GM23338 (cell line): ENCODE data around the gene MRPL32. TPM values are rescaled to one million over a fixed set of nuclear protein-coding genes. Genes with fewer than 3 reads are reported as not detected.

Experiments used
- ATAC-seq: fragments of 200-7000 bp; cut with Tn5 transposase; 3 replicates; pipeline ENCODE4 v1.9.1; 2020
- DNase-seq: peaks from one replicate; pipeline ENCODE4 v3.0.0-alpha.2; 2015; ENCODE audit warnings: low spot score
- H2AFZ ChIP-seq: fragments of 200-600 bp; sonication (generic); 2 replicates; pipeline ENCODE4 v1.8.0; 2016; ENCODE audit warnings: antibody characterized with exemption, mild to moderate bottlenecking, moderate library complexity
- H3F3A ChIP-seq: fragments of 200-600 bp; sonication (generic); replicated peaks from 2 replicates; pipeline ENCODE4 v1.8.0; 2017; ENCODE audit warnings: antibody characterized with exemption, mixed run types, low read depth
- H3K27ac ChIP-seq: fragments of 200-600 bp; sonication (generic); 2 replicates; pipeline ENCODE4 v1.6.1; 2016; ENCODE audit warnings: low read depth
- H3K27me3 ChIP-seq: fragments of 200-600 bp; sonication (generic); 2 replicates; pipeline ENCODE4 v1.8.0; 2016; ENCODE audit warnings: mild to moderate bottlenecking, mixed run types, moderate library complexity; ENCODE audit not compliant: insufficient read depth
- H3K36me3 ChIP-seq: fragments of 200-600 bp; sonication (generic); 2 replicates; pipeline ENCODE4 v1.8.0; 2016; ENCODE audit warnings: mild to moderate bottlenecking; ENCODE audit not compliant: insufficient read depth
- H3K4me1 ChIP-seq: fragments of 200-600 bp; sonication (generic); 2 replicates; pipeline ENCODE4 v1.8.0; 2016; ENCODE audit warnings: mild to moderate bottlenecking, moderate library complexity; ENCODE audit not compliant: insufficient read depth
- H3K4me2 ChIP-seq: fragments of 200-600 bp; sonication (generic); 2 replicates; pipeline ENCODE4 v1.7.1; 2017; ENCODE audit warnings: mixed run types
- H3K4me3 ChIP-seq: fragments of 200-600 bp; sonication (generic); 2 replicates; pipeline ENCODE4 v1.6.1; 2016; ENCODE audit warnings: mixed run types
- H3K79me2 ChIP-seq: fragments of 200-600 bp; sonication (generic); replicated peaks from 2 replicates; pipeline ENCODE4 v1.8.0; 2017; ENCODE audit warnings: mild to moderate bottlenecking; ENCODE audit not compliant: insufficient read depth
- H3K9me2 ChIP-seq: fragments of 200-600 bp; sonication (generic); 2 replicates; pipeline ENCODE4 v1.8.0; 2017; ENCODE audit not compliant: insufficient read depth
- H4K20me1 ChIP-seq: fragments of 200-600 bp; sonication (generic); replicated peaks from 2 replicates; pipeline ENCODE4 v1.8.0; 2017; ENCODE audit warnings: mild to moderate bottlenecking; ENCODE audit not compliant: insufficient read depth
- H3K27ac Mint-ChIP-seq: 2 replicates; pipeline ENCODE4 v1.8.0; 2020; ENCODE audit warnings: inconsistent platforms, mild to moderate bottlenecking, moderate library complexity, mixed read lengths
- H3K27me3 Mint-ChIP-seq: 3 replicates; pipeline ENCODE4 v1.8.0; 2022; ENCODE audit warnings: low read depth, mild to moderate bottlenecking, moderate library complexity, mixed read lengths, inconsistent platforms; ENCODE audit not compliant: insufficient read depth, poor library complexity
- H3K36me3 Mint-ChIP-seq: 3 replicates; pipeline ENCODE4 v1.8.0; 2021; ENCODE audit warnings: low read depth, mild to moderate bottlenecking, inconsistent platforms, moderate library complexity, mixed read lengths
- H3K4me1 Mint-ChIP-seq: 3 replicates; pipeline ENCODE4 v1.8.0; 2020; ENCODE audit warnings: mild to moderate bottlenecking, inconsistent platforms, mixed read lengths
- H3K4me3 Mint-ChIP-seq: 3 replicates; pipeline ENCODE4 v1.8.0; 2021; ENCODE audit warnings: moderate library complexity, mild to moderate bottlenecking, inconsistent platforms, mixed read lengths
- H3K9me3 Mint-ChIP-seq: 3 replicates; pipeline ENCODE4 v1.8.0; 2020; ENCODE audit warnings: moderate library complexity, mild to moderate bottlenecking, inconsistent platforms, mixed read lengths
- CREB1 ChIP-seq: fragments of 250-450 bp; sonication (Bioruptor Pico); IDR thresholded peaks from 2 replicates; pipeline ENCODE4 v1.5.0; 2020; ENCODE audit warnings: low read depth, mild to moderate bottlenecking, moderate library complexity
- EZH2 ChIP-seq: fragments of 200-600 bp; sonication (generic); IDR thresholded peaks from one replicate; pipeline ENCODE4 v1.8.0; 2017; ENCODE audit warnings: antibody characterized with exemption, mild to moderate bottlenecking, low read depth; ENCODE audit not compliant: unreplicated experiment
- EZH2phosphoT487 ChIP-seq: fragments of 200-600 bp; sonication (generic); IDR thresholded peaks from one replicate; pipeline ENCODE4 v1.8.1; 2018; ENCODE audit warnings: antibody characterized with exemption; ENCODE audit not compliant: unreplicated experiment
- JUNB ChIP-seq: IDR thresholded peaks from one replicate; pipeline ENCODE4 v1.6.1; 2016; ENCODE audit warnings: antibody characterized with exemption; ENCODE audit not compliant: unreplicated experiment
- NANOG ChIP-seq: IDR thresholded peaks from 2 replicates; pipeline ENCODE4 v1.6.1; 2016; ENCODE audit warnings: antibody characterized with exemption, borderline replicate concordance
- POLR2AphosphoS5 ChIP-seq: IDR thresholded peaks from 2 replicates; pipeline ENCODE4 v1.6.1; 2016; ENCODE audit warnings: antibody characterized with exemption, low read depth
- ZNF114 ChIP-seq: fragments of 250-450 bp; sonication (Bioruptor Pico); IDR thresholded peaks from 2 replicates; pipeline ENCODE4 v1.5.0; 2020; ENCODE audit warnings: mild to moderate bottlenecking, moderate library complexity
- ZNF331 ChIP-seq: fragments of 250-450 bp; sonication (Bioruptor Pico); IDR thresholded peaks from 2 replicates; pipeline ENCODE4 v1.5.0; 2020; ENCODE audit warnings: low read depth, mild to moderate bottlenecking, moderate library complexity
- polyA plus RNA-seq: library from polyadenylated mRNA; unstranded; fragments of >200 nt; fragmentation: Nextera tagmentation; extraction: Ambion mirVana; gene quantifications from 2 replicates; pipeline ENCODE4 v1.2.1, GENCODE V29; 2016
- total RNA-seq: library from RNA; depleted of rRNA; stranded (reverse); fragments of >200 nt; shearing (Covaris generic); gene quantifications from 2 replicates; pipeline ENCODE4 v1.2.3, GENCODE V29; 2014
- TF ChIP-seq, protein P1 (sequence below): IDR thresholded peaks from 2 replicates; pipeline ENCODE4 v1.6.1; 2016; ENCODE audit warnings: antibody characterized with exemption
- TF ChIP-seq, protein P2 (sequence below): IDR thresholded peaks from one replicate; pipeline ENCODE4 v1.6.1; 2018; ENCODE audit warnings: antibody characterized with exemption; ENCODE audit not compliant: unreplicated experiment
- TF ChIP-seq, protein P3 (sequence below): fragments of 250-450 bp; sonication (Bioruptor Pico); IDR thresholded peaks from 2 replicates; pipeline ENCODE4 v1.5.0; 2020; ENCODE audit warnings: mild to moderate bottlenecking, moderate library complexity

MRPL32 gene
- total and polyA plus RNA-seq, 2 experiments from 2014 or later, result 93.4 to 303 TPM

DNA sequence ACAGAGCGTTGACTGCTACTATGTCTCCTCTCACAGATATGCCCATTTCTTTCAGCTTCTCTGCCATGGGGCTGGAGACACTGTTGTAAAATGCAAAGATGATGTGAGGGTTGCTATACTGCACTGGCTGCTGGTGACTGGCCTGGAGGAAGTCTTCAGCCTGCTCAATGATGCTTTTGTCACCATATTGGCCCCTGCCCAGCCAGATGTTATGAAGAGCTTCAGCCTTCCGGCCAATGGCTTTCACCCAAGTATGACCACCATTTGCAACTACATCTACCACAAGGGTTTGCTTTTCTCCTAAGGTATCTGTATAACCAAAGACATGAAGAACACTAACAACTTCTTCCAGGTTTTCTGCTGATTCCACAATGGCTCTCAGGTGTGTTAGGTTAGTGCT lies 21.9 kb upstream of the MRPL32 start:
- Histone ChIP-seq H3K36me3 (no peaks in the 10 kb centered on the region), H2AFZ (no peak overlapping the region), H3K4me1 (peaks cover 18% of the 10 kb centered on the region), H3F3A (peaks cover 13% of the 10 kb centered on the region; the same call in 1 of the 2 replicates), H3K4me3 (peak overlapping the region; percentile 86), H3K27me3 (no peaks in the 10 kb centered on the region), H4K20me1 (no peaks in the 10 kb centered on the region), H3K27ac (no peak overlapping the region), H3K4me2 (peak overlapping the region; percentile 79), H3K79me2 (peaks cover 13% of the 10 kb centered on the region), H3K9me2 (0 out of 2 replicates have a peak, but pooled peaks cover 4% of the 10 kb centered on the region)
- Mint-ChIP-seq H3K9me3 (no peaks in the 10 kb centered on the region), H3K27me3 (no peaks in the 10 kb centered on the region), H3K4me3 (peak overlapping the region; percentile 92; the same call in 2 of the 3 replicates), H3K27ac (no peak overlapping the region), H3K4me1 (peaks cover 34% of the 10 kb centered on the region), H3K36me3 (peaks cover 31% of the 10 kb centered on the region)
- DNase-seq (no peak), ATAC-seq (no peak)
- TF ChIP-seq POLR2AphosphoS5 (no peak), ZNF114 (no peak), JUNB (no peak), ZNF331 (CRISPR knock-in tag) (no peak), EZH2 (no peak), CREB1 (no peak), EZH2phosphoT487 (no peak), NANOG (no peak)
- TF ChIP-seq, protein P1, sequence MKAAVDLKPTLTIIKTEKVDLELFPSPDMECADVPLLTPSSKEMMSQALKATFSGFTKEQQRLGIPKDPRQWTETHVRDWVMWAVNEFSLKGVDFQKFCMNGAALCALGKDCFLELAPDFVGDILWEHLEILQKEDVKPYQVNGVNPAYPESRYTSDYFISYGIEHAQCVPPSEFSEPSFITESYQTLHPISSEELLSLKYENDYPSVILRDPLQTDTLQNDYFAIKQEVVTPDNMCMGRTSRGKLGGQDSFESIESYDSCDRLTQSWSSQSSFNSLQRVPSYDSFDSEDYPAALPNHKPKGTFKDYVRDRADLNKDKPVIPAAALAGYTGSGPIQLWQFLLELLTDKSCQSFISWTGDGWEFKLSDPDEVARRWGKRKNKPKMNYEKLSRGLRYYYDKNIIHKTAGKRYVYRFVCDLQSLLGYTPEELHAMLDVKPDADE, result no peak
- TF ChIP-seq, protein P2, sequence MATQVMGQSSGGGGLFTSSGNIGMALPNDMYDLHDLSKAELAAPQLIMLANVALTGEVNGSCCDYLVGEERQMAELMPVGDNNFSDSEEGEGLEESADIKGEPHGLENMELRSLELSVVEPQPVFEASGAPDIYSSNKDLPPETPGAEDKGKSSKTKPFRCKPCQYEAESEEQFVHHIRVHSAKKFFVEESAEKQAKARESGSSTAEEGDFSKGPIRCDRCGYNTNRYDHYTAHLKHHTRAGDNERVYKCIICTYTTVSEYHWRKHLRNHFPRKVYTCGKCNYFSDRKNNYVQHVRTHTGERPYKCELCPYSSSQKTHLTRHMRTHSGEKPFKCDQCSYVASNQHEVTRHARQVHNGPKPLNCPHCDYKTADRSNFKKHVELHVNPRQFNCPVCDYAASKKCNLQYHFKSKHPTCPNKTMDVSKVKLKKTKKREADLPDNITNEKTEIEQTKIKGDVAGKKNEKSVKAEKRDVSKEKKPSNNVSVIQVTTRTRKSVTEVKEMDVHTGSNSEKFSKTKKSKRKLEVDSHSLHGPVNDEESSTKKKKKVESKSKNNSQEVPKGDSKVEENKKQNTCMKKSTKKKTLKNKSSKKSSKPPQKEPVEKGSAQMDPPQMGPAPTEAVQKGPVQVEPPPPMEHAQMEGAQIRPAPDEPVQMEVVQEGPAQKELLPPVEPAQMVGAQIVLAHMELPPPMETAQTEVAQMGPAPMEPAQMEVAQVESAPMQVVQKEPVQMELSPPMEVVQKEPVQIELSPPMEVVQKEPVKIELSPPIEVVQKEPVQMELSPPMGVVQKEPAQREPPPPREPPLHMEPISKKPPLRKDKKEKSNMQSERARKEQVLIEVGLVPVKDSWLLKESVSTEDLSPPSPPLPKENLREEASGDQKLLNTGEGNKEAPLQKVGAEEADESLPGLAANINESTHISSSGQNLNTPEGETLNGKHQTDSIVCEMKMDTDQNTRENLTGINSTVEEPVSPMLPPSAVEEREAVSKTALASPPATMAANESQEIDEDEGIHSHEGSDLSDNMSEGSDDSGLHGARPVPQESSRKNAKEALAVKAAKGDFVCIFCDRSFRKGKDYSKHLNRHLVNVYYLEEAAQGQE, result no peak
- TF ChIP-seq, protein P3, sequence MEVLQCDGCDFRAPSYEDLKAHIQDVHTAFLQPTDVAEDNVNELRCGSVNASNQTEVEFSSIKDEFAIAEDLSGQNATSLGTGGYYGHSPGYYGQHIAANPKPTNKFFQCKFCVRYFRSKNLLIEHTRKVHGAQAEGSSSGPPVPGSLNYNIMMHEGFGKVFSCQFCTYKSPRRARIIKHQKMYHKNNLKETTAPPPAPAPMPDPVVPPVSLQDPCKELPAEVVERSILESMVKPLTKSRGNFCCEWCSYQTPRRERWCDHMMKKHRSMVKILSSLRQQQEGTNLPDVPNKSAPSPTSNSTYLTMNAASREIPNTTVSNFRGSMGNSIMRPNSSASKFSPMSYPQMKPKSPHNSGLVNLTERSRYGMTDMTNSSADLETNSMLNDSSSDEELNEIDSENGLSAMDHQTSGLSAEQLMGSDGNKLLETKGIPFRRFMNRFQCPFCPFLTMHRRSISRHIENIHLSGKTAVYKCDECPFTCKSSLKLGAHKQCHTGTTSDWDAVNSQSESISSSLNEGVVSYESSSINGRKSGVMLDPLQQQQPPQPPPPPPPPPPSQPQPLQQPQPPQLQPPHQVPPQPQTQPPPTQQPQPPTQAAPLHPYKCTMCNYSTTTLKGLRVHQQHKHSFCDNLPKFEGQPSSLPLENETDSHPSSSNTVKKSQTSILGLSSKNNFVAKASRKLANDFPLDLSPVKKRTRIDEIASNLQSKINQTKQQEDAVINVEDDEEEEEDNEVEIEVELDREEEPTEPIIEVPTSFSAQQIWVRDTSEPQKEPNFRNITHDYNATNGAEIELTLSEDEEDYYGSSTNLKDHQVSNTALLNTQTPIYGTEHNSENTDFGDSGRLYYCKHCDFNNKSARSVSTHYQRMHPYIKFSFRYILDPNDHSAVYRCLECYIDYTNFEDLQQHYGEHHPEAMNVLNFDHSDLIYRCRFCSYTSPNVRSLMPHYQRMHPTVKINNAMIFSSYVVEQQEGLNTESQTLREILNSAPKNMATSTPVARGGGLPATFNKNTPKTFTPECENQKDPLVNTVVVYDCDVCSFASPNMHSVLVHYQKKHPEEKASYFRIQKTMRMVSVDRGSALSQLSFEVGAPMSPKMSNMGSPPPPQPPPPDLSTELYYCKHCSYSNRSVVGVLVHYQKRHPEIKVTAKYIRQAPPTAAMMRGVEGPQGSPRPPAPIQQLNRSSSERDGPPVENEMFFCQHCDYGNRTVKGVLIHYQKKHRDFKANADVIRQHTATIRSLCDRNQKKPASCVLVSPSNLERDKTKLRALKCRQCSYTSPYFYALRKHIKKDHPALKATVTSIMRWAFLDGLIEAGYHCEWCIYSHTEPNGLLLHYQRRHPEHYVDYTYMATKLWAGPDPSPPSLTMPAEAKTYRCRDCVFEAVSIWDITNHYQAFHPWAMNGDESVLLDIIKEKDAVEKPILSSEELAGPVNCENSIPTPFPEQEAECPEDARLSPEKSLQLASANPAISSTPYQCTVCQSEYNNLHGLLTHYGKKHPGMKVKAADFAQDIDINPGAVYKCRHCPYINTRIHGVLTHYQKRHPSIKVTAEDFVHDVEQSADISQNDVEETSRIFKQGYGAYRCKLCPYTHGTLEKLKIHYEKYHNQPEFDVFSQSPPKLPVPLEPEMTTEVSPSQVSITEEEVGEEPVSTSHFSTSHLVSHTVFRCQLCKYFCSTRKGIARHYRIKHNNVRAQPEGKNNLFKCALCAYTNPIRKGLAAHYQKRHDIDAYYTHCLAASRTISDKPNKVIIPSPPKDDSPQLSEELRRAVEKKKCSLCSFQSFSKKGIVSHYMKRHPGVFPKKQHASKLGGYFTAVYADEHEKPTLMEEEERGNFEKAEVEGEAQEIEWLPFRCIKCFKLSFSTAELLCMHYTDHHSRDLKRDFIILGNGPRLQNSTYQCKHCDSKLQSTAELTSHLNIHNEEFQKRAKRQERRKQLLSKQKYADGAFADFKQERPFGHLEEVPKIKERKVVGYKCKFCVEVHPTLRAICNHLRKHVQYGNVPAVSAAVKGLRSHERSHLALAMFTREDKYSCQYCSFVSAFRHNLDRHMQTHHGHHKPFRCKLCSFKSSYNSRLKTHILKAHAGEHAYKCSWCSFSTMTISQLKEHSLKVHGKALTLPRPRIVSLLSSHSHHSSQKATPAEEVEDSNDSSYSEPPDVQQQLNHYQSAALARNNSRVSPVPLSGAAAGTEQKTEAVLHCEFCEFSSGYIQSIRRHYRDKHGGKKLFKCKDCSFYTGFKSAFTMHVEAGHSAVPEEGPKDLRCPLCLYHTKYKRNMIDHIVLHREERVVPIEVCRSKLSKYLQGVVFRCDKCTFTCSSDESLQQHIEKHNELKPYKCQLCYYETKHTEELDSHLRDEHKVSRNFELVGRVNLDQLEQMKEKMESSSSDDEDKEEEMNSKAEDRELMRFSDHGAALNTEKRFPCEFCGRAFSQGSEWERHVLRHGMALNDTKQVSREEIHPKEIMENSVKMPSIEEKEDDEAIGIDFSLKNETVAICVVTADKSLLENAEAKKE, result no peak
